NCI-H748 treated with DMSO at 0.1 percent for 48 hours (cell line): ENCODE data around the gene DIAPH2.

Source experiments
- DNase-seq: peaks from one replicate; lab custom pipeline; 2025; lab: John Stamatoyannopoulos, UW

The DIAPH2 gene

DNA sequence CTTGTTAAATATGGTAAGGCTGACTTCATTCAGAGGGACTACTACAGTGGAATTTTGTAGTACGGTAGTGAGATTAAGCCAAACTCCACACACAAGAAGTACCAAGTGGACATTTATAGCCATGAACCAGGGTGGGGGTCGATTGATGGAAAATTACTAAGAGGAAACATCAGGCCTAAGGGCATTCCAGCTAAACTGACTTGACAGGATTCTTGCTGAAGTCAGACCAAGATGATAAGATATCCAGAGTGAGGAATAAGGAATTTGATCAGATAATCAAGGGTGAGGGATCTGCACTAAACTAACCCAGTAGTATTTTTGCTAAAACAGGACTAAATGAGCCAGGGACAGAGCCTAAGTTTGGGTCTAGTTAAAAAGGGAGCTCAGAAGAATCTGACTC, 796.6 kb downstream of the DIAPH2 start:
- DNase-seq = no peak

DNA sequence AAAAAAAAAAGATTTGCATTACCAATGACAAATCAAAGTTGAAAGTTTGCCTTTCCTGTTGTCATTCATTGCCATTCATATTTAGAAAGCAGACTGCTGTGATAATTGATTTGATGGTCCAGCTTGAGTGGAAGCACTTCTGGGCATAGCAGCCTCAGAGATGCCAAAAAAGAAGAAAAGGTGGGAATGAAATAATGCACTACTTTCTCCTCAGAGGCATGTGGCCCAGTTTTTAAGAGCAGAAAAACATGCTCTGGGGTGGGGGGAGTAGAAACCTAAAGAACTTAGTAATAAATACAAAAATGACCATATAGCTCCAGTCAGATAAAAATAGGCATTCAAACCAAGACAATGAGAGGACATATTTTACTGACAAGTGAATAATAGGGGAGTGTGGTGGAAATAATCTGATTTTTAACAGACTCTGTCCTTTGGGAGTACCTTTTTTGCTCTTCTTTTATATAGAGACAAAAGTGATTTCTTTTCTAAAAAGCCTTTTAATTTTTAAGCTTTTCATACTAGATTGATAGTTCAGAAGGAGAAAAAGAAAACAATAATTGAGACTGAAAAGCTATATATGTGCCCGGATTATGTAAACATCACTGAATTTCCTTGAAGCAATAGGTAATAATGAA, 798.1 kb downstream of the DIAPH2 start:
- peak; percentile 12 for DNase-seq

DNA sequence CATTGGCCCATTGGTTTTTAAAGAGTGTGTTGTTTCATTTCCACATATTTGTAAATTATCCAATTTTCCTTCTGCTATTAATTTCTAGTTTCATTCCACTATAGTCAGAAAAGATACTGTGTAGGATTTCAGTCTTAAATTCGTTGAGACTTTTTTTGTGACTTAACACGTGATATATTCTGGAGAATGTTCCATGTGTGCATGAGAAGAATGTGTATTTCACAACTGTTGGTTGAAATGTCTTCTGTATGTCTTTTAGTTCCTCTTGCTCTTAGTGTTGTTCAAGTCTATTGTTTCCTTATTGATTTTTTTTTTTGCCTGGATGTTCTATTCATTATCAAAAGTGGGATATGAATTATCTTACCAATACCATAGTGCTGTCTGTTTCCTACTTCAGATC, 806.0 kb downstream of the DIAPH2 start:
- no peak for DNase-seq

DNA sequence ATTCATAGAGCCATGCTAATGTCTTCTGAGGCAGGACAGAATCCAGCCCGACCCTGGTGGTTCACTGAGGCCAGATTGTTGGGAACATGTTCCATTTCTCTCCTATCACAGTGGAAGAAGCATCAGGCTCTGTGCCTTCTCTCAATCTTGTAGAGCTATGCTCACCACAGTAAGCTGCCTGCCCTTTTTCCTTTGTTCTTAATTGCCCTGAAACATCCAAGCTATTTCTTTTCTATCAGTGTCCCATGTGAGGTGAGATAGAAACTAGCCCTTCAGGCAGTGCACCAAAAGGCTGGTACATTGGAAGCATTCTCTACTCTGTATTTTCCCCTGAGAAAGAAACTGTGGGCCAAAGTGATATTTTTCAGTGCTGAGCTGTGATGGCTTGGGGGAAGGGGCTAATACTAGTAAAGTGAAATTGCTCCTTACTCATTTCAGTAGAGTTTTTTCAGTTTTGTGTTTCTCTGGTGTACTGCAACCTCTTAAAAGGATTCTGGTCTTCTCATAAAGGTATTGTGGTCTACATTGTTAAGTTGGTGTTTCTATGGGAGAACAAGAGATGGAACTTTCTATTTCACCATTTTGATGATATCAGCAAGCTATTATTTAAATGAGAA, 810.2 kb downstream of the DIAPH2 start:
- no peak for DNase-seq

DNA sequence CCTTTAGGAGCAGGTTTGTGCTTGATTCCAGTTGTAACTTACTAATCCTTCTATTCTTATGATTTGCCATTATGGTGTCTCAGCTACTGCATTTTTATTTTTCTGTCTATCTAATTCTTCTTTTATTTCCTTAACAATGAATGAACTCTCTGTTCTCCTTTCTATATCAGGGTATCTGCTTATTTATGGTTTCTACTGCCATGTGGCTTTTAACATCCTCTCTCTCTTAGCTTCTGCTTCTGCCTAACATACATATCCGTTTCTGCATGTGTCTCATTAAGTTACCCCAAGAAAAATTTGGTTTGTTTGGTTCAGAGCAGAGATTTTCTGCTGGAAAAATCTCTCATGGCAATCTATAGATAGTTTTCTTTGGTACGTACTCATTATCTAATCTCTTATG, 813.5 kb downstream of the DIAPH2 start:
- no peak for DNase-seq

DNA sequence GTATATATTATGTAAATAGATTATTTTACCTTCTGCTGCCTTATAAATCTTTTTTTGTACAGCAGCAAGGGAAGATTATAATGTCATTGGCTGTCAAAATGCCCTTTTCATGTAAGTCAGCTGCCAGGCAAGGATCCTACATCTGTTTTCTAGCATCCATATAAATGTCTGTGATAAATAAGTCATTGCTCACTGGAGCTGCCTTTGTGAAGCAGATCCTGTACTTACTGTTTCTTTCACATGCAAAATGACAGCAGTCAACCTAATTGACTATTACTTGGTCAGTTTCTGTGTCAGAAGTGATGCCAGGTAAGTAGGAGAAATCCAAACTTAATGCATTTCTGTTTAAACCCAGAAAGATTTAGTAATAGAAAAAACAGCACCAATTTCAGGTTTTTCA, 819.8 kb downstream of the DIAPH2 start:
- DNase-seq = no peak

DNA sequence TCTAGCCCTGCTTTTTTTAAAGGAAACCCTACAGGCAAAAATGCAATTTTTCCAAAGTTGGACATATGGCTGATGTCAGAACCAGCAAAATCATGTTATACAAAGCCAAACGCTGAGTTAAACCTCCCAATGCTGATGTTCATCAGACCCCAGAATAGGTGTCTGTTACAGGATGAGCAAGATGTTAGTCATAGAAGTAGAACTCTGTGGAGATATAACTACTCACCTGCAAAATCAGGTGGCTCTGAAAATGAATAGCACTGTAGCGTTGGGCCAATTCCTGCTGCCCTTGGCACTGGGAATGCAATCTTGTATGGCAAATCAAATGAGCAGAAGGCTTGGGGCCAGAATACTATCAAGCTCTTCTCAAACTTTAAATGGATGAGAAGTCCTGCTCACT, 833.1 kb downstream of the DIAPH2 start:
- DNase-seq = no peak

DNA sequence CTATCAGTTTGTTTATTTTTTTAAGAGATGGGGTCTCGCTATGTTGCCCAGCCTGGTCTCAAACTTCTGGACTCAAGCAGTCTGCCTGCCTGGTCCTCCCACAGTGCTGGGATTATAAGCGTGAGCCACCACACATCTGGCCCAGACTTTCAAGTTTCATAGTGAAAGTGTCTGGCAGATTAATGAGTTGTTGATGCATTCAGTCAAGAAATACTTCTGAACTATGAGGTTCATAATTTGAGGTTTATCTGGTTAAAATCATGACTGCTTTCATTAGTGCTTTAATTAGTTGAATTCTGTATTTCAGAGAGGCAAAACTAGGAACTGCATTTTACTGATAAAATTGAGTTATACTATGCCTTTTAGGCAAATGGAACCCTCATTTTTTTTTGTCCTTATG, 837.7 kb downstream of the DIAPH2 start:
- DNase-seq = no peak

DNA sequence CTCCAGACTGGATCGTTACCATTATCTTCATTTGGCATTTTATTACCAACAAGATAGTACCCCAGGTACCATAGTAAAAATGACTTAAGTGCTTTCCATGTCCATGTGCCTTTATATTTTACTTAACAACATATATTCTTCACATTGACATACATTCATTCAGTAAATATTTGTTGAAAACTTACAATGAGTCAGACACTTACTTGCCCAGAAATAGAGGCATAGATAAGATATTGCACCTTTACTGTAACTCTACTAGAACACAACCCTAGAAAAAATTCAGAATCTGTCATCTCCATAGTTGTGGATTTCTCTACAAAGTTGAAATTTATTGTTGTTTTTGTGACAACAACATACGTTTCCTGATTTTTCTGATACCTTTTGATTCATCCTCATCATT, 839.7 kb downstream of the DIAPH2 start:
- DNase-seq = no peak

DNA sequence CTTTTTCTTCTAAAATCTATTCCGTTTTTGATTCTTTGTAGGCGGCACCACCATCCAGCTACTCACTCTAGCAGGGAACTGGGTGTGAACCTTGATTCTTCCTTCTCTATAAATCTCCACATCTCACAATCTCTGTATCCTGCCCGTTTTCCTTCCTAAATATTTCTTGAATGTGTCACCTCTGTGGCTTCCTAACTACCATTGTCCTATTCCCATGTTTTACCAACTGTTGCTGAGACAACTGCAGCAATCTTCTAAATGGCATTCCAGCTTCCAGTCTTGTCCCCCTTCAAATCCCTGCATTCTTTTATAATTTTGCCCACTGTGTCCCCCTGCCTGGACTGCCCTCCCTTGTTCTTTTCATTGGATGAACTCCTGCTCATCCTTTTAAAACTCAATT, 840.4 kb downstream of the DIAPH2 start:
- DNase-seq = no peak

DNA sequence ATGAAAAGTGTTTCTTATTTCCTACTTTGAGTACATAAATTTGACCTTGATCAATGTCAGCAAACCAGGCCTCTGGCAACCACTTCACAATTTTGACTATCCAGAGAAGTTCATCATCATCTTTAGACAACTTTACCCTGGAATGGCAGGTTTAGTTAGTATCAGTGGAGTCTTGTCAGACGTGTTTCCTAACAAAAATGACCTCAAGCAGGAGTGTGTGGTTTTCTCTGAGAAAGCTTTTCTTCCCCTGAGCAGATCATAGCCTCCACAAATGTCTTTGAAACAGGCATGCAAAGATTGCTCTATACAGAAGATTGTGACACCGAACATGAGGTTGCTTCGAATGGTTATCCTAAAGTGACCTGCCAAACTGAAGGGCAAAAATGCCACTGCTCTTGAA, 841.3 kb downstream of the DIAPH2 start:
- DNase-seq = no peak

DNA sequence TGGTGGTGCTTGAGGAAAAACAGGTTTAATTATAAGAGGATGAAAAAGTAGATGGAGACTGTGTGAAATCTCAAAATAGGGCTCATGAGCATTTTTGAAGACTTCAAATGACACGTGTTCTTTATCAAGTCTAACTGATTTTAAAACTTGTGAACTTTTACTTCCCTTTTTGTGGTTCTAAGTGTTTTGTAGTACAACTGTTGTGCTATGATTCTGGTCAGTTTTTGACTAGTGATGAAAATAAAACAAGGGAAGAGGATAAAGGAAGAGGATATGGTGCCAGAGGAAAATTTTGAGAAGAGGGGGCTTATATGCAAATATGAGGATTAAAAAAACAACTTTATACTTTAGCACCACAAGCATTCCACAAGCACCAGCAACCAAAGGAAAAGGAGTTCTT, 843.1 kb downstream of the DIAPH2 start:
- DNase-seq = no peak

DNA sequence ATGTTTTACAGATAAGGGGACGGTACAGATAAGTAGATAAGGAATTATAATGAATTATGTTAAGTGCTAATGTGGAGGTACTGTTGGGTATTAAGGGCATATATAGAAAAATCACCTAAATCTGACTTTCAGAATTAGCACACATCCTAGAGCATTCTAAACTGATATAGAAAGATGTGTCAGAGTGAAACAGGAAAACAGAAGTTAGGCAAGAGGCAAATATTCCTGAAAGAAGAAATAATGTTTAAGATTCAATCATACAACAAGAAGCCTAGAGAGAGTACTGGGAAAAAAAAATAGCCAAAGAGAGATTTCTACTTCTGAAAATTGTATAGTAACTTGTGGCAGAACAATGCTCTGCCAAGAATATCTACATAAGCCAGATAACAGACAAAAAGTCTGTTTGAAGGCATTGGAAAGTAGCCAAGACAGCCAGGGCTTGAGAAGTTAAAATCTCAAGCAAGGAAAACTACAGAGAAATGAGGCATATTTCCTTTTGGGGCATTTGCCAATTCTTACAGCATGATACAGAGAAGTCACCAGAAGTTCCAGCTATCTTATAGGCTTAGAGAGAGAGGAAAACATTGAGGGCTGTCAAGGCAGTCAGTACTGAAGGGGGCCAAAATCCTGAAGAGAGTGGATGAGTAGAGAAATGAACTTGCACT, 845.0 kb downstream of the DIAPH2 start:
- DNase-seq = no peak

DNA sequence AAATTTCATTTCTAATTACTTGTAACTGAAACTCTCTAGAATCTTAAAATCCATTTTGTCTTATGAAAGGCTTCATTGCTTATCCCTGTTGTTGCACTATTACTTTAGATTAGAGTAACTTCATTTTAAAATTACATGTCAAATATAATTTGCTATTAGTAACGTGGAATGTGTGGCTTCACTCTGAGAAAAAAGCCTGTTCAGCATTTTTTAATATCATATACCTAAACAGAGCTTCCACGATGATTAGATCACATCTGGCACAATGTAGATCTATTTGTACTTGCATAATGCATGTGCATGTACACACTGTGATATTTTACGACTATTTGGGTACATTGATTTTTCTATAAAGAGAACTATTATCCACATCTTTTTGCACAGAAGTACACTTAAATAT, 847.2 kb downstream of the DIAPH2 start:
- DNase-seq = no peak

DNA sequence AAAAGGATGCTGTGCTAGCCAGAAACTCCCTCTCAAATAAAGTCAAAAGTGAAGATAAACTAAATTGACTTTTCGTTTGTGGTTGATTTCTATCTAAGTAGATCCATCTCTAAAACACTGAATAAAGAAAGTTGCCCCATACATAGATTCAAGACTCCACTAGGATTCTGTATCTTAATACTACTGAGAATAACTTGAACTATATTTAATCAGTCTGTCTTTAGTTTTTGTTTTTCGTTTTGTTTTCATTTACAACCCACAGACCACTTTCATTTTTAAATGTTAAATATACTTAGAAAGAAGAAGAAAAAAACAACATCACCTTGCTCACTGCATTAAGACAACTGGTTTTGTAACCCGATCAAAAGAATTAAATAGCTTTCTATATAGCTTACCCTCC, 854.1 kb downstream of the DIAPH2 start:
- DNase-seq = no peak

DNA sequence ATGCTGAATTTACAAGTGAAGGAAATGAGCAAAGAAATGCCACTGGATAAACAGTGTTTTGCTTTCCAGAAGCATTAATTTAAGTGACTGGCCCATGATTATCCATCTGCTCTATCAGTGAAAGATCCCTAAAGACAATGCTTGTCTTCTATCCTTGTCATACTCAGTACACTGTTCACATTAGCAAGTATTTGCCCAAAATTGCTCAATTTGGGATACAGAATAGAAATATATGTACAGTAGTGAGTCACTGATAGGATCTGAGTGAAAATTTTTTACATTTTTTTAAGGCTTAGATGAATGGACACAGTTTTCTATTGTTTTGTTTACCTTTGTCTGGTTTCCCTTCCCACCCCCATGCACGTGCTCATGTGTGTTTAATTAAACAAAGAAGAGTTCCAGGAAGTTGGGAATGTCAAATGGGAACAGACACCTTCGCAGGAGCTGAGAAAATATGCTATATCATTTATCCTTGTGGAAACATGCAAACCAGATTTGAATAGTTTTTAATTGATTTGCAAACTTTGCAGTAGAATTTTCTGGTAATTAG, 855.4 kb downstream of the DIAPH2 start:
- no peak for DNase-seq

DNA sequence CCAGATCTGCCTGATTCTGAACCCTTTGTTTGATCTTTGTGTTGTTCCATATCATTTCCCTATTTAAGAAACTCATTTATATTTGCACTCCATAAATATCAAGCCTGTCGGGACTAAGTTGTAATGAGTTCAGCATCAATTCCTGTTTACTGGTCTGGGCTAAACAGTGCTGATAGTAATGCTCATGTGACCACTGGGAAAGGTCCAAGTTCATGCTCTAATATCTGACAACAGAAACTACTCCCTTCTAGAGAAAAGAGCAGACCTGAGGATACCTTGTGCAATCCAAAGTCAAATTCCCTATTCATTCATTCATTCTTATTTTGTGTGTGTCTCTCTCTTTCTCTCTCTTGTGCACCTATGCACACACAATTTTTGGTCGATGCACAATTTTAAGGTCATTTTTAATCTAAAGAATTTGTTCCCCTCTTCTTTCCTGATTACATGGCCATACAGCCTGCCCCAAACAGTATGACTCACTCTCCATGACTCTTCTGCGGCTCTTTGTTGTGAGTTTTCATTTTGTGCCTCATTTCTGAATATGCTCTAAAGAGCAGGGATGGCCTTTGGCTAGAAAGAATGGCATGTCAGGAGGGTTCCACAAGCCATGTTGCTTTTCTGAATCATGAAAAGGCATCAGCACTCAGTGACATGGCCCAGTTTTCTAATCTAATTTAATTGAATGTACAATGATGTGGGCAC, 863.4 kb downstream of the DIAPH2 start:
- DNase-seq = no peak

DNA sequence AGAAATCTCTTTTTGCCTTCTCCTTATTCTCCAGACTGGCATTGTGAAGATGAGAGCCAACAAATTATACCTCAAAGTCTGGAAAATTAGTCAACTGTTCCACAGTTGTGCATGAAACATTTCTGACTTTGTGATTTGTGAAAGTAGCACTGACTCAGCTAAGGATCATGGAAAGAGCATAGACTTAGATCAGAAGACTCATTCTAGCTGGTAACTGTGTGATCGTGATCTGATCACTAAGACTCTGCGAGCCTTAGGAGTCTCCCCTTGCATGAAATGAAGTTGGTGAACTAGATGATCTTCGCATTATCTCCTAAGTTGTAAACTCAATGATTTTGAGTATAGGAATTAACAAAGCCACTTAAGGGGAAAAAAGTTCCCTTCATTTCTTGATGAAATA, 867.2 kb downstream of the DIAPH2 start:
- no peak for DNase-seq

DNA sequence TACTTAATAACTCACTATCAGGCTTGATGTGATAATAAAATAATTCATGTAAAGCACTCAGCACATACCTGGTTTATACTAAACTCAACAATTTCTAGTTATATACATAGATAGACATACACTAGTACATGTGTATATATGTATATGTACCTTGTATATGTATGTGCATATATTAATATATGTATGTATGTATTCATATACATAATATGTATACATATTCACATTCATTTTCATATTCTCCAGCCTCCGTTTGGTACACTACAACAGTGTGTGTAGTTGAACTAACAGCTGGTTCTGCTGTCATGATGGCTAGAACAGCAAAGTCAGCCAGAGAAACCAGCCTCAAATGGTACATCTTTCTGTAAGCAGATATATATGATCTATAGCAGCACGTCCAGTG, 869.2 kb downstream of the DIAPH2 start:
- DNase-seq = no peak

DNA sequence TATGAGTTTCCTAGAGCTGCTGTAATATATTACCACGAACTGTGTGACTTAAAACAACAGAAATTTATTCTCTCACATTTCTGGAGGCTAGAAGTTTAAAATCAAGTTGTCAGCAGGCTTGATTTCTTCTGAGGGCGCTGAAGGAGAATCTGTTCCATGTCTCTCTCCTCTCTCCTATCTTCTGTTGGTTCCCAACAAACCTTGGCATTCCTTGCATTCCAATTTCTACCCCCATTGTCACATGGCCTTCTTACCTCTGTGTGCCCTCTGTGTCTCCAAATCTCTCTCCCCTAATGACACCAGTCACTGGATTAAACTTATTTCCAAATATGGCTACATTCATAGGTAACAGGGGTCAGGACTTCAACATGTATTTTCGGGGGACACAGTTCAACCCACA, 871.7 kb downstream of the DIAPH2 start:
- DNase-seq = no peak

DNA sequence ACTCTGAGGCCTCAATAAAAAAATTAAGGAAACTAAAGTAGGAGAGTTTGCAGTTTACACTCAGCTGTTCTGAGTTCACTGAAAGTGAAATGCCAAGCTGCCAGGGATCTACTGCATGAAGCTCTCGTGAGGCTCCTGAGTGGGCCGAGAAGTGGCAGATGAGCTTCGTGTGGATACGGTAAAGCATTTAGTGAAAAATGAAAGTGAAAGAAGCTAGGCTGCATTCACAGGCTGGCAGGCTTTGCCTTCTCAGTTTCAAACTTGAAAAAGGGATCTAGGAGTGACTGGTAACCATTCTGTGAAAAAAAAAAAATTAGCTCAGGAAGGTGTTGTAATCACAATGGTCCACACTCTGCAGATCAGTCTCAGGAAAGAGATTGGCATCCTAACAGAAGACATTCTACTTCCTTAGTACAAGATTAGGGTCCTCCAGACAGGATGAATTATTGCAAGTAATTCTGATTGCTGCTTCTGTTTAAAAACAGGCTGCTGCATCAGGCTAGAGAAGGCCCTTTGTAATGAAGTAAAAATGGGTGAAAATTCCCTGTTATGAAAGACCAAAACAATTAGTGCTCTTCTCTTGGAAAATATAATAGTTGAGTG, 879.0 kb downstream of the DIAPH2 start:
- peak; percentile 9 for DNase-seq

DNA sequence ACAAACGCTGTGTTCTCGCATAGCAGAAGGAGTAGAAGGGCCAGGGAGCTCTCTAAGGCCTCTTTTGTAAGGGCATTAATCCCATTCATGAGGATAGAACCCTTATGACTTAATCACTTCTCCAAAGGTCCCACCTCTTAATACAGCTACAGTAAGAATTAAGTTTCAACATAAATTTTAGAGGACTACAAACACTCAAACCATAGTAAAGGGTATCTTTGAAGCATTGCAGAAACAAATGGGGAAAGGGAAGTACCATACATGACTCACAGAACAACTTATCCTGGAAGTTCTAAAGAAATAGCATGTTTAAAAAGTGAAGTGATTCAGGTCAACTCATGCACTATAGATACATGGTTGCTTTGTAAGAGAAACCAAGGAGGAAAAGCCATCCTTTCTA, 879.9 kb downstream of the DIAPH2 start:
- no peak for DNase-seq
